Endodermal cell (in vitro differentiated cells): Measurements from ENCODE around the gene EYA2. TPM values are rescaled to one million over a fixed set of nuclear protein-coding genes. Genes with fewer than 3 reads are reported as not detected.

Source experiments
- DNase-seq: peaks from one replicate; pipeline ENCODE4 v3.0.0-alpha.2; 2017
- H3K27ac ChIP-seq: 2 replicates; pipeline ENCODE4 v1.5.1; 2013; ENCODE audit warnings: mild to moderate bottlenecking, low read depth, low read length, moderate library complexity
- H3K27me3 ChIP-seq: 2 replicates; pipeline ENCODE4 v1.6.1; 2013; ENCODE audit warnings: mild to moderate bottlenecking, low read length, moderate library complexity; ENCODE audit not compliant: insufficient read depth, control insufficient read depth, poor library complexity, severe bottlenecking
- H3K36me3 ChIP-seq: 2 replicates; pipeline ENCODE4 v1.7.0; 2013; ENCODE audit warnings: mild to moderate bottlenecking, low read length, moderate library complexity; ENCODE audit not compliant: control insufficient read depth, insufficient read depth
- H3K4me1 ChIP-seq: one replicate; pipeline ENCODE4 v1.7.0; 2013; ENCODE audit warnings: low read length; ENCODE audit not compliant: control insufficient read depth, insufficient read depth
- H3K4me3 ChIP-seq: 2 replicates; pipeline ENCODE4 v1.5.1; 2013; ENCODE audit warnings: mild to moderate bottlenecking, low read length, moderate library complexity
- H3K9ac ChIP-seq: 2 replicates; pipeline ENCODE4 v1.6.1; 2013; ENCODE audit warnings: mild to moderate bottlenecking, low read length, moderate library complexity; ENCODE audit not compliant: poor library complexity, severe bottlenecking; ENCODE audit errors: extremely low read depth
- H3K9me3 ChIP-seq: 2 replicates; pipeline ENCODE4 v1.6.1; 2013; ENCODE audit warnings: mild to moderate bottlenecking, low read length, moderate library complexity; ENCODE audit not compliant: control insufficient read depth
- H3K27ac Mint-ChIP-seq: 2 replicates; pipeline ENCODE4 v1.8.0; 2020; ENCODE audit warnings: mixed read lengths
- H3K27me3 Mint-ChIP-seq: 2 replicates; pipeline ENCODE4 v1.8.0; 2021; ENCODE audit warnings: mild to moderate bottlenecking, mixed read lengths; ENCODE audit not compliant: insufficient read depth
- H3K36me3 Mint-ChIP-seq: 2 replicates; pipeline ENCODE4 v1.8.0; 2020; ENCODE audit warnings: low read depth, mixed read lengths
- H3K4me1 Mint-ChIP-seq: 2 replicates; pipeline ENCODE4 v1.8.0; 2020; ENCODE audit warnings: mixed read lengths
- H3K4me3 Mint-ChIP-seq: 2 replicates; pipeline ENCODE4 v1.8.0; 2020; ENCODE audit warnings: mild to moderate bottlenecking, moderate library complexity, mixed read lengths
- H3K9me3 Mint-ChIP-seq: 2 replicates; pipeline ENCODE4 v1.8.0; 2020; ENCODE audit warnings: mild to moderate bottlenecking, mixed read lengths
- WGBS, 2 experiments: methylation state at CpG; one replicate each; pipeline versions ENCODE4 v1.1.5 to v1.1.7; 2013; ENCODE audit warnings: missing lambda C conversion rate in 2 of 2, mixed read lengths in 1 of 2; ENCODE audit not compliant: insufficient coverage in 1 of 2, insufficient read length in 1 of 2; 5-methylcytosine and 5-hydroxymethylcytosine counted together
- total RNA-seq, 2 donors: library from RNA; stranded (reverse); fragmentation: NEBNext Ultra II Directional in 1 of 2; extraction: Animal tissue kit (Norgen Biotek cat#: 25700) in 1 of 2; gene quantifications; 2 replicates in 1 of 2; 3 replicates in 1 of 2; pipeline ENCODE4 v1.2.1, GENCODE V29; 2021
- TF ChIP-seq, protein P1 (sequence below): fragments of 200-600 bp; sonication (generic); conservative IDR thresholded peaks from 2 replicates; pipeline ENCODE4 v1.5.0; 2021; ENCODE audit warnings: antibody characterized with exemption, mild to moderate bottlenecking

The EYA2 gene
- total RNA-seq, 2 donors from 2014 or later, result 9.1 to 18.0 TPM

DNA sequence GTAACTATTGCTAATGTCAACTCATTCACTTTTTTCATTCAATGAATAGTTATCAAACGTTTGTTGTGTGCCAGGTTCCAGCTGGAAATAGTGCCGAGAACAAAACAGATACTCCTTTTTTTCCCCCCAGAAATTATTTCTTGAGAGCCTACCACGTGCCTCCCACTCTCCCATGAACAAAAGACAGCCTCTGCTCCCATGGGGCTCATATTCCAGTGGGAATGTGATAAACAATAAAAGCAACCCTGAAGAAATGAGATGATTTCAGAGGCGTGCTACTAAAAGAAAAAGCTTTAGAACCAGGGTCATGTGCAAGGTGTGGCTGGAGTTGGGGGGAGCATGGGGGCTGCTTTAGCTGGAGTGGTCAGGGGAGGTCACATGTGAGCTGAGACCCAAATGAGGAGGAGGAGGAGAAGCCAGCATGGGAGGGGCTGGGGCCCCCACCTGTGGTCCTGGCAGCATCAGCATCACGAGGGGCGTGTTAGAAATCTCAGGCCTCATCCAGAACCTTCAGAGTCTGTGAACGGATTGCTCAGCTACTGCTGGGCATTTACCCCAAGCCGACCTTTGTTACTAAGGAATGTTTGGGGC, 157.4 kb downstream of the EYA2 start:
- H3K9me3 ChIP-seq, result peaks cover 2% of the 10 kb centered on the region
- peaks cover 28% of the 10 kb centered on the region for H3K36me3 Mint-ChIP-seq
- no peak overlapping the region for H3K4me3 ChIP-seq
- no peak for DNase-seq
- H3K27ac ChIP-seq, result no peak overlapping the region
- peaks cover 1% of the 10 kb centered on the region for H3K27me3 Mint-ChIP-seq
- H3K36me3 ChIP-seq, result peaks cover 20% of the 10 kb centered on the region
- H3K4me3 Mint-ChIP-seq, result no peak overlapping the region
- peaks cover 13% of the 10 kb centered on the region for H3K9me3 Mint-ChIP-seq
- WGBS, 2 experiments, result 80 to 90% methylated on average over 6 to 8 of the region's 8 CpGs
- no peaks in the 10 kb centered on the region for H3K4me1 ChIP-seq
- no peak overlapping the region for H3K27ac Mint-ChIP-seq
- no peaks in the 10 kb centered on the region for H3K4me1 Mint-ChIP-seq
- TF ChIP-seq, protein P1, sequence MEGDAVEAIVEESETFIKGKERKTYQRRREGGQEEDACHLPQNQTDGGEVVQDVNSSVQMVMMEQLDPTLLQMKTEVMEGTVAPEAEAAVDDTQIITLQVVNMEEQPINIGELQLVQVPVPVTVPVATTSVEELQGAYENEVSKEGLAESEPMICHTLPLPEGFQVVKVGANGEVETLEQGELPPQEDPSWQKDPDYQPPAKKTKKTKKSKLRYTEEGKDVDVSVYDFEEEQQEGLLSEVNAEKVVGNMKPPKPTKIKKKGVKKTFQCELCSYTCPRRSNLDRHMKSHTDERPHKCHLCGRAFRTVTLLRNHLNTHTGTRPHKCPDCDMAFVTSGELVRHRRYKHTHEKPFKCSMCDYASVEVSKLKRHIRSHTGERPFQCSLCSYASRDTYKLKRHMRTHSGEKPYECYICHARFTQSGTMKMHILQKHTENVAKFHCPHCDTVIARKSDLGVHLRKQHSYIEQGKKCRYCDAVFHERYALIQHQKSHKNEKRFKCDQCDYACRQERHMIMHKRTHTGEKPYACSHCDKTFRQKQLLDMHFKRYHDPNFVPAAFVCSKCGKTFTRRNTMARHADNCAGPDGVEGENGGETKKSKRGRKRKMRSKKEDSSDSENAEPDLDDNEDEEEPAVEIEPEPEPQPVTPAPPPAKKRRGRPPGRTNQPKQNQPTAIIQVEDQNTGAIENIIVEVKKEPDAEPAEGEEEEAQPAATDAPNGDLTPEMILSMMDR, result no peak
- no peaks in the 10 kb centered on the region for H3K27me3 ChIP-seq
- no peak overlapping the region for H3K9ac ChIP-seq

DNA sequence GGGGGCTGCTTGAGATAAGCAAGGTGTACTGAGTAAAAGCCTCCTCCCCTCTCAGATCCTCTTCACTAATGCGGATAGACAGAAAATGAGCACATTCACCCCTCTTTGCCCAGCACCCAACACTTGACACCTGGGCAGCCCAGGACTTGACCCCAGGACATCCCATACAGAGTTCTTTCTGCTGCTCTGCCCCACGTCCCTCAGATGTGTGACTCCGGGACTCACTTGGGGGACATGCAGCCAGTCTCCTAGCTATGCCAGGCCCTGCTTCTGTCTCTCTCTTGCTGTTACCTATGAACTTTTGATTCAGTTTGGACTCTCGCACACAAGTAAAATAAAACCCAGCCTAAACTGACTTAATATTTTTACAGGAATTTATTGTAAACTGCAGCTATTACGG, 159.9 kb downstream of the EYA2 start:
- Mint-ChIP-seq H3K27me3 (peaks cover 1% of the 10 kb centered on the region), H3K27ac (no peak overlapping the region), H3K4me1 (no peaks in the 10 kb centered on the region), H3K36me3 (peaks cover 27% of the 10 kb centered on the region), H3K9me3 (no peaks in the 10 kb centered on the region), H3K4me3 (no peak overlapping the region)
- no peaks in the 10 kb centered on the region for H3K9me3 ChIP-seq
- no peaks in the 10 kb centered on the region for H3K4me1 ChIP-seq
- H3K27me3 ChIP-seq, result no peaks in the 10 kb centered on the region
- peaks cover 23% of the 10 kb centered on the region for H3K36me3 ChIP-seq
- 94 to 100% methylated on average over 1 to 5 of the region's 5 CpGs for WGBS, 2 experiments
- H3K4me3 ChIP-seq, result no peak overlapping the region
- TF ChIP-seq, protein P1, result no peak
- DNase-seq, result no peak
- H3K9ac ChIP-seq, result no peak overlapping the region
- no peak overlapping the region for H3K27ac ChIP-seq

DNA sequence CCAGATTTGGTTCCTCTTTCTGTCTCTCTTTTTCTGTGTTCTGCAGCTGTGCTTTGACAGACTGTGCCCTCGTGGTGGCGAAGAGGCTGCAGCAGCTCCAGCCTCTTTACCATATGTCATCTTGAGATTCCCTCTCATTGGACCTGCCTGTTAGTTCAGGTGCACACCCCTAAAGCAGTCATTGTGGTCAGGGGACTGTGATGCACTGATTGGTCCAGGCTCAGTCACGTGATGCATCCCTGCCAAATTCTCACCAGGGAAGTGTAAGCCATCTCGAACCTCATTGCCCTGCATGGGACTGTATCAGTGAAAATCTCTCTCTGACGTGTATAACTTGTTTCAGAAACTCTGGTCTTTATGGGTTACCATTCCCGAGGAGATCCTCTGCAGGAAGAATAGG, 160.3 kb downstream of the EYA2 start:
- Mint-ChIP-seq H3K27ac (no peak overlapping the region), H3K4me1 (no peaks in the 10 kb centered on the region), H3K36me3 (peaks cover 30% of the 10 kb centered on the region), H3K4me3 (no peak overlapping the region), H3K27me3 (peaks cover 1% of the 10 kb centered on the region), H3K9me3 (no peaks in the 10 kb centered on the region)
- peaks cover 22% of the 10 kb centered on the region for H3K36me3 ChIP-seq
- 91 to 95% methylated on average over 6 of the region's 6 CpGs for WGBS, 2 experiments
- H3K9ac ChIP-seq, result no peak overlapping the region
- no peaks in the 10 kb centered on the region for H3K9me3 ChIP-seq
- TF ChIP-seq, protein P1, result no peak
- H3K4me1 ChIP-seq, result no peaks in the 10 kb centered on the region
- H3K4me3 ChIP-seq, result no peak overlapping the region
- no peak overlapping the region for H3K27ac ChIP-seq
- no peaks in the 10 kb centered on the region for H3K27me3 ChIP-seq
- no peak for DNase-seq
